Measurements from ENCODE around the gene IRF1. TPM values are rescaled to one million over a fixed set of nuclear protein-coding genes. Genes with fewer than 3 reads are reported as not detected.

IRF1 gene
- total and polyA plus RNA-seq, 2 of the 8 experiments (the other 6 are each of a cell fraction or from before 2014, with no cell fraction given): 4.0 to 8.5 TPM

DNA sequence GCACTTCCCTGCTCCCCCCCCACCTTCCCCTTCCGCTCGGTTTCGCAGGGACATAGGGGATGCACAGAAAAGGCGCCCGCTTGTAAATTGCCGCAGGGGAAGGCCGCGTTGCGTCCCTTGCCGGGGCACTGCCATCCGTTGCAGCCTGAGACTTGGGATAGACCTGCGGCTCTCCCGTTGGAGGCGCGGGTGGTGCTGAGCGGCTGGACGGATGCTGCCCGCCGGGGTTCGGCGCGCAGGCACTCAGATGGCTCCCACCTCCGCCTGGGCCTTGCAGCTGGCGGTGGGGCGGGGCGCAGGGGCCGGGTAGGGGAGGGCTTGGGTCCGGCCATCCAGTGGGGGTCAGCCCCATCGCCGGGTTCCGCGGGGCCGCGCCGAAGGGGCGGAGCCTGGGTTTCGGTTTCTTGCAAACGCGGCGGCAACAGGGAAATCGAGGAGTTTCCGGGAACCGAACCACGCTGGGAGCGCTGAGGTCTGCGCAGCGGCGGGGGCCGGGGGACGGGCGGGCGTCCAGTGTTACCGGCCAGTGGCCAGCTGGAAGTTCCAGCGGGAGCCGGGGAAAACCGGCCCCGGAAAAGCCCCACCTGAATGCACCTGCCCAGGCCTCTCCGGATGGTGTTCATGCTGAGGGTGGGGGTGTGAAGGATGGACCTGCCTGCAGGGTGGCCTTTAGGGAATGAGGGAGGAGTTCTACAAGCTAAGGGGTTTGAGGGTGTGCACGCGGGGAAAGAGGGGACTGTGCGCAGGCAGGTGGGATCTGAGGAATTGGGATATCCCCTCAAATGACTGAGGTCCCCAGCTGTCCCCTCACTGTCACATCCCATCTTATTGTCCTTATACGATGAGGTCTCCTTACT, 6.3 kb upstream of the IRF1 start (continued):
- TF ChIP-seq RNF2 (IDR thresholded peaks at IDR 0.05; ENCODE audit: borderline replicate concordance, low read depth, low read length, missing control alignments, poor library complexity, severe bottlenecking) (no peak), YY1 (IDR thresholded peaks at IDR 0.05; ENCODE audit: low read depth, low read length) (peak; percentile 5; the same call in 1 of the 2 replicates), TEAD4 (IDR thresholded peaks at IDR 0.05; ENCODE audit: low read depth, low read length) (no peak), CBX8 (IDR thresholded peaks at IDR 0.05; ENCODE audit: borderline replicate concordance, low read depth, low read length) (no peak), NANOG (IDR thresholded peaks at IDR 0.05; ENCODE audit: insufficient read depth, low read depth, low read length, poor library complexity, severe bottlenecking) (no peak), SP4 (IDR thresholded peaks at IDR 0.05; ENCODE audit: low read length) (no peak), PHF8 (conservative IDR thresholded peaks at IDR 0.05; ENCODE audit: low read depth, low read length) (peak; percentile 58), SP1 (IDR thresholded peaks at IDR 0.05; ENCODE audit: low read depth, low read length) (no peak), RAD21 (IDR thresholded peaks at IDR 0.05 in 1 of 2, conservative IDR thresholded peaks at IDR 0.05 in 1 of 2; ENCODE audit: low read depth in 2 of 2, low read length in 2 of 2) (0 out of 4 replicates have a peak, but pooled peaks of 1 of the 2 experiments have one; percentile 3), ASH2L (IDR thresholded peaks at IDR 0.05; ENCODE audit: low read length) (peak; percentile 75), TAF1 (IDR thresholded peaks at IDR 0.05; ENCODE audit: low read depth, low read length) (peak; percentile 18), GABPA (IDR thresholded peaks at IDR 0.05; ENCODE audit: borderline replicate concordance, insufficient read depth, low read length) (no peak), TBP (IDR thresholded peaks at IDR 0.05; ENCODE audit: low read depth, low read length) (0 out of 2 replicates have a peak, but pooled peaks have one; percentile 47)
- TF ChIP-seq, protein P1, sequence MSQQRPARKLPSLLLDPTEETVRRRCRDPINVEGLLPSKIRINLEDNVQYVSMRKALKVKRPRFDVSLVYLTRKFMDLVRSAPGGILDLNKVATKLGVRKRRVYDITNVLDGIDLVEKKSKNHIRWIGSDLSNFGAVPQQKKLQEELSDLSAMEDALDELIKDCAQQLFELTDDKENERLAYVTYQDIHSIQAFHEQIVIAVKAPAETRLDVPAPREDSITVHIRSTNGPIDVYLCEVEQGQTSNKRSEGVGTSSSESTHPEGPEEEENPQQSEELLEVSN (IDR thresholded peaks at IDR 0.05): peak; percentile 62; the same call in 1 of the 2 replicates

Data from H1 (cell line).